HG03066 (cell line): ENCODE results near the gene GRIP1.

ENCODE experiments used
- ATAC-seq: cut with Tn5 transposase; IDR thresholded peaks from one replicate; pipeline ENCODE4 v1.9.1; 2021; ENCODE audit warnings: low read depth; ENCODE audit not compliant: unreplicated experiment

The GRIP1 gene, protein sequence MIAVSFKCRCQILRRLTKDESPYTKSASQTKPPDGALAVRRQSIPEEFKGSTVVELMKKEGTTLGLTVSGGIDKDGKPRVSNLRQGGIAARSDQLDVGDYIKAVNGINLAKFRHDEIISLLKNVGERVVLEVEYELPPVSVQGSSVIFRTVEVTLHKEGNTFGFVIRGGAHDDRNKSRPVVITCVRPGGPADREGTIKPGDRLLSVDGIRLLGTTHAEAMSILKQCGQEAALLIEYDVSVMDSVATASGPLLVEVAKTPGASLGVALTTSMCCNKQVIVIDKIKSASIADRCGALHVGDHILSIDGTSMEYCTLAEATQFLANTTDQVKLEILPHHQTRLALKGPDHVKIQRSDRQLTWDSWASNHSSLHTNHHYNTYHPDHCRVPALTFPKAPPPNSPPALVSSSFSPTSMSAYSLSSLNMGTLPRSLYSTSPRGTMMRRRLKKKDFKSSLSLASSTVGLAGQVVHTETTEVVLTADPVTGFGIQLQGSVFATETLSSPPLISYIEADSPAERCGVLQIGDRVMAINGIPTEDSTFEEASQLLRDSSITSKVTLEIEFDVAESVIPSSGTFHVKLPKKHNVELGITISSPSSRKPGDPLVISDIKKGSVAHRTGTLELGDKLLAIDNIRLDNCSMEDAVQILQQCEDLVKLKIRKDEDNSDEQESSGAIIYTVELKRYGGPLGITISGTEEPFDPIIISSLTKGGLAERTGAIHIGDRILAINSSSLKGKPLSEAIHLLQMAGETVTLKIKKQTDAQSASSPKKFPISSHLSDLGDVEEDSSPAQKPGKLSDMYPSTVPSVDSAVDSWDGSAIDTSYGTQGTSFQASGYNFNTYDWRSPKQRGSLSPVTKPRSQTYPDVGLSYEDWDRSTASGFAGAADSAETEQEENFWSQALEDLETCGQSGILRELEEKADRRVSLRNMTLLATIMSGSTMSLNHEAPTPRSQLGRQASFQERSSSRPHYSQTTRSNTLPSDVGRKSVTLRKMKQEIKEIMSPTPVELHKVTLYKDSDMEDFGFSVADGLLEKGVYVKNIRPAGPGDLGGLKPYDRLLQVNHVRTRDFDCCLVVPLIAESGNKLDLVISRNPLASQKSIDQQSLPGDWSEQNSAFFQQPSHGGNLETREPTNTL

GRCh38 chr12:66678338-66679275 lies at the start of gene GRIP1:
Gene GRIP1, minus strand, starts transcription at chr12:66679076. Its CDS starts 172 bp downstream, at chr12:66678904.
- no peak for ATAC-seq

DNA sequence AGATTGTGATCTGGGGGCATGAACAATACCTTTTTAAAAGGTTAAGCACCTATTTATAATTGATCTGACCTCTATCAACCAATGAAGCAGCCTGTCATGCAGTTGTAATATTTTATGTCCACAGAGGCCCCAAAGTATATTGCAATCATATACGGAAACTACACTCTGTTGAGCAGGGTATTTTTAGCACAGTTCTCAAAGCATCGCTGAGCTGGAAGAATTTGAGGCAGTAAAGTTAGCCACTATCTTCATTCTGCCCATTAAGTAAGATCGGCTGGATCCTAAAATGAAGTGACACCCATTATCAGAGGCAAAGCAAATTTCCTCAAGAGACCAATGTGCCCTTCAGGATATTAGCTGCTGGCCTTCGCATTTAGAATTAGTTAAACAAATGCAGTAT lies 47.7 kb upstream of the GRIP1 start:
- no peak for ATAC-seq

- ATAC-seq = no peak
These were observed 46.2 kb upstream of the GRIP1 start for GRCh38 chr12:66725031-66725430.

- ATAC-seq = no peak
These were observed 45.7 kb upstream of the GRIP1 start for GRCh38 chr12:66724616-66725015.

GRCh38 chr12:66724026-66724425 lies 45.1 kb upstream of the GRIP1 start:
- ATAC-seq = no peak

DNA sequence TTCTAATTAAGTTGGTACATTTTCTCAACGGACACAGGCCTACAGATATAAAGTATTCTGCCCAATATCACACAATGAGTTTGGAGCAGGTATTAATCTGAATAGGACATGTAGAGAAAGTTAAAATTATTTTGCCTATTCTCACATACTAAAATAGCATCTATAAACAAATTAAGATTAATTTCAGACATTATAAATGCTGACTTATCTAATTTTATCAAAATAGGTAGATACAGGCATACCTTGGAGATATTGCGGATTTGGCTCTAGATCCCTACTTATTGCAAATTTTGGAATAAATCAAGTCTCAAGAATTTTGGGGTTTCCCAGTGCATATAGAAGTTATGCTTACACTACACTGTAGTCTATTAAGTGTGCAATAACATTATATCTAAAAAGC lies 41.0 kb upstream of the GRIP1 start:
- ATAC-seq = no peak

DNA sequence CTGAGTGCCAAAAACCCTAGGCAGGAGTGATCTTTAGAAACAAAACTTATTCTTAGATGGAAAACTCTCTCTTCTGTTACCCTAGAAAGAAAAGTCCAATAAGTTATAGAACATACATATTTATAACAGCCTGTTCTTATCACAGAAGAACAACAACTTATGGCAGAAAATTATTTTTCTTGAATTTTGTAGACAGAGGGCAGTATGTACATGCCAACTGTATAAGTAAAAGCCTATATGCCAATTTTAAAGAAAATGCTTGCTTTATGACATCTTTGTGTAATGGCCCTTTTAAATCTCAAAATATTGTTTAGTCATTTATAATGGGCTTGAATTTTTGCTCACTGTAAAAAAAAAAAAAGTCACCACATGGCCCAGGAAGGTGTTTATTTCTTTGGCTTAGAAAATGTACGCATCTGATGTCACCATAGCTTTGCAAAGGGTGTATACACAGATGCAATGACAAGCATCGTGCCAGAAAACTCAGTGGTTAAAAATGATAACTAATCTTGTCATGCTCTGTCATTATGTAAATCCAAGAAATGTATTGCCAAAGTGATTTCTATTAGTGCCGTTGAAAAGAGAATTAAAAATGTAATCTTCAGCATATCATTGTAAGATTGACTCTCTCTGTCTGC lies 38.3 kb upstream of the GRIP1 start:
- no peak for ATAC-seq

DNA sequence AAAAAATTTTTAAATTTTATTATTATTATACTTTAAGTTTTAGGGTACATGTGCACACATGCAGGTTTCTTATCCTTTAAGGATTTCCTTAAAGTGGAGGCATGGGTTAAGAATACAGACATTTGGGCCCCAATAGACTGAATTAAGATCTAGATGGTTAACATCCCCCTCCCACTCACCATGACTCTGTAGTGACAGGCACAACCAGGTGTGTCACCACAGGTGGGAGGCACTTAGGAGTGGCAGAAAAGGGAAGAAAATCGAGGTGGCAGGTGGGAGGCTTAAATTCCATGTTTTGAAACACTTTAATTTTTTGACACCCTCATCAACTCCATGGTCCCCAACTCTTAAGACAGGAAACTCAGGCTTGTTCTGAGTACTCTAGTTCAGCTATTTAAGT lies 37.6 kb upstream of the GRIP1 start:
- ATAC-seq = no peak

- no peak for ATAC-seq
These were observed 35.8 kb upstream of the GRIP1 start for GRCh38 chr12:66714709-66715108.

DNA sequence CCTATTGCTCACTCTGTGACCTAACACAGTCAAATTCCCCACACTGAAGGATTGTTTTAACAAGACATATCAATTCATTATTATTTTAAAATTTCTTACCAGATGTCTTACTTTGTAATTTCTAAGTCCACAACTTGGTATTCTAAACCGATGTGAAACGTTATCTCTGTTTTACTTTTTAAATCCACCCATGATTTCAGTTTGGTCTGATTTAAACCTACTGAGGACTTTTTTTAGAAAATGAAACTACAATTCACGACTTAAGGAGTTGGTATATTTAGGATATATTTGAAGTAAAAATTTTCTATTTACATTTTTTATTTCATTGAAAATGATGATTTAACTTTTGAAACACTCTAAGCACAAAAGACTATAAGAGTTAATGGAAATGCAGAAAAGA lies 35.1 kb upstream of the GRIP1 start:
- no peak for ATAC-seq

DNA sequence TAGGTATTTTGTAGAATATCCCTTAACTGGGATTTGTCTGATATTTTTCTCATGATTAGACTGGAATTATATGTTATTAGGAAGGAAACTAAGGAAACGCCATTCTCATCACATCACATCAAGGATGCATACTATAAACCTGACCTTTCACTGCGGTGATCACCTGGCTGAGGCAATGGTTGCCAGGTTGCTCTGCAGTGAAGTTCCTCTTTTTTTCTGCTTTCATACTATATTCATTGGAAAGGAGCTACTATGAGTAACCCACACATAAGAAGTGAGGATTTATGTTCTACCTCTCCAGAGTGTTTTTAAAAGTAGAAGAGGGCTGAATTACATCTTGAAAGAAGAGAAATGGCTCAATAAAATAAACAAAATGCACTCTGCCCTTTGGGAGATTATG lies 31.0 kb upstream of the GRIP1 start:
- no peak for ATAC-seq

DNA sequence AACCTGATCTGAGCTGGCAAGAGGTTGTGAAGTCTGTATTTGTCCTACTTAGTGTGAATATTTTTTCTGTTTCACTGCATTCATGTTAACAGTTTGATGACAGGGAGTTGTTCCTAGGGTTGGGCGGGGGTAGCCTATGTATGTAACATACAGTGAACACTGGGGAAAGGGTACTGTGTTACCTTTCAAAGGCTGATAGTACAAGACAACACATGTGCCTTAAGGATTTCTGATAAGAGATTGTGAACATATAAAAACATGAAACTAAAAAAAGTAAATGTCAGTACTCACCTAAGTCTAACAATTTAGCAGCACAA lies 30.5 kb upstream of the GRIP1 start:
- ATAC-seq = no peak

GRCh38 chr12:66708704-66709456 lies 30.0 kb upstream of the GRIP1 start:
- no peak for ATAC-seq

GRCh38 chr12:66707002-66707697 lies 28.3 kb upstream of the GRIP1 start:
- ATAC-seq = no peak

GRCh38 chr12:66699738-66700482 lies 21.0 kb upstream of the GRIP1 start:
- no peak for ATAC-seq

GRCh38 chr12:66698558-66698957 lies 19.7 kb upstream of the GRIP1 start:
- ATAC-seq = no peak

DNA sequence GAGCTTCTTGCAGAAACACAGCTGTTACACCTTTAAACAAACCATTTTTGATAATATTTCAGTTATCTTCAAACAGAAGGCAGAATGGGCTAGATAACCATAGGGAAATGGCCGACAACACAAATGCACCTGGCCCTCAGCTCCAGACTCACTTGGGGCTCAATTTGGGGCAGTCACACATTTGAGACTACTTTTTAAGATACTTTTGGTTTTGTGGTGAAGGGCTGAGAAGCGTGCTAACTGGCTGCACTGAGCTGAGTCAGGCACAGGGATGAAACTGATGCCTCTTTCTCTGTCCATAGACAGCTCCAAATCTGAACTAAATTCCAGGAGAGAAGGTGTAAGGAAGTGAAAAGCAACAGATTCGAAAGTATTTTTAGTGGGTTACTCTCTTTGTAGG lies 18.5 kb upstream of the GRIP1 start:
- no peak for ATAC-seq
